PC-3 (cell line): ENCODE results near the gene DXO. TPM values are rescaled to one million over a fixed set of nuclear protein-coding genes. Genes with fewer than 3 reads are reported as not detected.
A peak's percentile ranks its signal among the peaks of the same experiment; 100 is the strongest.
"Not testable (repeated sequence)": the region's sequence is repeated elsewhere in the genome, so short reads cannot be mapped to it uniquely, and the experiment has no call there.

Source experiments
- ATAC-seq: fragments of 200-7000 bp; cut with Tn5 transposase; 2 replicates; pipeline ENCODE4 v1.9.1; 2020; ENCODE audit warnings: mild to moderate bottlenecking, moderate library complexity
- BruUV-seq: library from RNA; stranded (reverse); fragments of 400-500 nt; replicated peaks from 2 replicates; lab custom pipeline; 2021; lab: Mats Ljungman, UMichigan
- CTCF ChIA-PET: fragments of 300-600 bp; sonication (Branson Sonifier 250); formaldehyde crosslinking; loops from one replicate; lab custom pipeline; 2022; ENCODE audit warnings: antibody characterized with exemption; lab: Charles Lee
- POLR2A ChIA-PET: fragments of 300-600 bp; sonication (Branson Sonifier 250); formaldehyde crosslinking; loops from one replicate; lab custom pipeline; 2022; ENCODE audit warnings: antibody characterized with exemption; ENCODE audit not compliant: unreplicated experiment; lab: Charles Lee
- DNase-seq: peaks from one replicate; pipeline ENCODE4 v3.0.0-alpha.2; 2015
- H2AFZ ChIP-seq: fragments of 300-600 bp; sonication (generic); 2 replicates; pipeline ENCODE4 v1.6.0; 2016; ENCODE audit warnings: antibody characterized with exemption, low read length
- H3F3A ChIP-seq: fragments of 300-600 bp; sonication (generic); one replicate; pipeline ENCODE4 v1.6.0; 2017; ENCODE audit warnings: antibody characterized with exemption, low read length, control low read depth, mild to moderate bottlenecking; ENCODE audit not compliant: unreplicated experiment
- H3K27ac ChIP-seq: fragments of 300-600 bp; sonication (generic); 2 replicates; pipeline ENCODE4 v1.5.1; 2016; ENCODE audit warnings: mild to moderate bottlenecking, low read length
- H3K27me3 ChIP-seq: fragments of 300-600 bp; sonication (generic); 2 replicates; pipeline ENCODE4 v1.6.1; 2016; ENCODE audit warnings: low read length, mixed read lengths
- H3K36me3 ChIP-seq: fragments of 300-600 bp; sonication (generic); 2 replicates; pipeline ENCODE4 v1.6.1; 2016; ENCODE audit warnings: low read depth, mixed run types, low read length, mixed read lengths
- H3K4me1 ChIP-seq: fragments of 300-600 bp; sonication (generic); 2 replicates; pipeline ENCODE4 v1.5.1; 2016; ENCODE audit warnings: low read length; ENCODE audit not compliant: insufficient read depth
- H3K4me2 ChIP-seq: fragments of 300-600 bp; sonication (generic); 2 replicates; pipeline ENCODE4 v1.6.0; 2016; ENCODE audit warnings: low read length
- H3K4me3 ChIP-seq: fragments of 300-600 bp; sonication (generic); 2 replicates; pipeline ENCODE4 v1.5.1; 2016; ENCODE audit warnings: mild to moderate bottlenecking, low read length, mixed read lengths
- H3K79me2 ChIP-seq: fragments of 300-600 bp; sonication (generic); 2 replicates; pipeline ENCODE4 v1.6.1; 2017; ENCODE audit warnings: low read length, mixed read lengths
- H3K9ac ChIP-seq: fragments of 300-600 bp; sonication (generic); 2 replicates; pipeline ENCODE4 v1.6.0; 2016; ENCODE audit warnings: mild to moderate bottlenecking, low read length
- H3K9me2 ChIP-seq: fragments of 300-600 bp; sonication (generic); replicated peaks from 2 replicates; pipeline ENCODE4 v1.6.1; 2016; ENCODE audit warnings: mixed run types, low read length, mixed read lengths
- H3K9me3 ChIP-seq: fragments of 300-600 bp; sonication (generic); 2 replicates; pipeline ENCODE4 v1.6.1; 2016; ENCODE audit warnings: low read length, mixed read lengths
- H4K20me1 ChIP-seq: fragments of 300-600 bp; sonication (generic); 2 replicates; pipeline ENCODE4 v1.6.1; 2016; ENCODE audit warnings: low read length, mixed read lengths
- intact Hi-C: fragments of 100-400 bp; cut with micrococcal nuclease; formaldehyde crosslinking; loops from 2 replicates; pipeline ENCODE4 v1.9.0; 2023
- total RNA-seq: library from RNA; depleted of rRNA; stranded (reverse); fragments of >200 nt; gene quantifications from 2 replicates; pipeline ENCODE4 v1.2.3, GENCODE V29; 2014

Gene DXO
- total RNA-seq, 1 experiment from 2014 or later: 27.1 TPM

DNA sequence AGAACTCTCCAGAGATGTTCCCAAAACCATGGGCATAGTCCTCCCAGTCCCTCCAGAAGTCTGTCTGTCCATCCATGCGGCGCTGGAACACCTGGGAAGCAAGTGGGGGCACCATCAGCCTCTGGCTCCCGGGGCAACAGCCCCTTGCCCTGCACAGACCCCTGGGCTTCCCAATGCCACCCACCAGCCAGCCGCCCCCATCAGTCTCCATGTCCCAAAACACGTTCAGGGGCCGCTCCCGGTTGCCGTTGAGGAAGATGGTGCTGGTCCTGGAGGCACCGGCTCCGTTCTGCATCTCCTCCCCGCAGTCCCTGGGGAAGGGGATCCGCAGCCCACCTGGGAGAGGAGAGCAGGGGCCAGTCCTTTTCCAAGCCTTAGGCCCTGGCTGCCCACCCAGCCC is 37.6 kb upstream of the DXO start:
- H3K27me3 ChIP-seq, H3K9me2 ChIP-seq, H3K9ac ChIP-seq, H3K4me2 ChIP-seq, H3K27ac ChIP-seq, POLR2A ChIA-PET, DNase-seq, BruUV-seq, H3K9me3 ChIP-seq, H3K36me3 ChIP-seq, H2AFZ ChIP-seq, intact Hi-C loops, H3F3A ChIP-seq, H4K20me1 ChIP-seq, CTCF ChIA-PET, ATAC-seq, H3K4me1 ChIP-seq, H3K4me3 ChIP-seq, H3K79me2 ChIP-seq: not testable (repeated sequence)

DNA sequence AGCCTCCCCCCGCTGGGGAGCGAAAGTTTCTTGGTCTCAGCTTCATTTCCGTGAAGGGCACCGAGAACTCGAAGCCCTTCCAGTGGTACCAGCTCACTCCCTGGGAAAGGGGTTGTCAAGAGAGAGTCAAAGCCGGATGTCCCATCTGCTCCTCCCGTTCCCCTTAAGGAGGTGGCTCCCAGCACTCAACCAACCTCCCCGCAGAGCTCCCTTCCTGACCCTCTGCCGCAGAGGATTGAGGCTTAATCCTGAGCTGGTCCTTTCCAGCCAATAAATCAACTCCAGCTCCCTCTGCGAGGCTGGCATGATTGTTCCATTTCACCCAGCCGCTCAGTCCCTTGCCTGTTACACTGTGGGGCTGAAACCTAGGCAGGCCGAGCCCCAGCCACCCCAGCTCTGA is 36.7 kb upstream of the DXO start:
- H3K9ac ChIP-seq, H3K4me2 ChIP-seq, H3K36me3 ChIP-seq, H4K20me1 ChIP-seq, BruUV-seq, H3K27me3 ChIP-seq, intact Hi-C loops, H3K27ac ChIP-seq, H3K4me1 ChIP-seq, ATAC-seq, POLR2A ChIA-PET, H3F3A ChIP-seq, H3K4me3 ChIP-seq, H3K9me3 ChIP-seq, H2AFZ ChIP-seq, H3K9me2 ChIP-seq, DNase-seq, H3K79me2 ChIP-seq, CTCF ChIA-PET: not testable (repeated sequence)

DNA sequence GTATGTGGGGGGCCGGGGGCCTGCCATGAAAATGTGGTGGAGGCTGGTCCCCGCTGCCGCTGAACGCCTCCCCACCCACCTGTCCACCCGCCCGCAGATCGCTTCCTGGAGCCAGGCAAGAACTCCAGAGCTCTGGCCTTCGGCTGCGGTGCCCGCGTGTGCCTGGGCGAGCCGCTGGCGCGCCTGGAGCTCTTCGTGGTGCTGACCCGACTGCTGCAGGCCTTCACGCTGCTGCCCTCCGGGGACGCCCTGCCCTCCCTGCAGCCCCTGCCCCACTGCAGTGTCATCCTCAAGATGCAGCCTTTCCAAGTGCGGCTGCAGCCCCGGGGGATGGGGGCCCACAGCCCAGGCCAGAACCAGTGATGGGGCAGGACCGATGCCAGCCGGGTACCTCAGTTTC is 36.1 kb upstream of the DXO start:
- H3K27me3 ChIP-seq, H3K36me3 ChIP-seq, intact Hi-C loops, H3K4me1 ChIP-seq, H3K9me2 ChIP-seq, H2AFZ ChIP-seq, H3K79me2 ChIP-seq, H3K4me3 ChIP-seq, BruUV-seq, H3K9ac ChIP-seq, H3F3A ChIP-seq, CTCF ChIA-PET, H4K20me1 ChIP-seq, ATAC-seq, DNase-seq, H3K4me2 ChIP-seq, H3K27ac ChIP-seq, POLR2A ChIA-PET, H3K9me3 ChIP-seq: not testable (repeated sequence)

DNA sequence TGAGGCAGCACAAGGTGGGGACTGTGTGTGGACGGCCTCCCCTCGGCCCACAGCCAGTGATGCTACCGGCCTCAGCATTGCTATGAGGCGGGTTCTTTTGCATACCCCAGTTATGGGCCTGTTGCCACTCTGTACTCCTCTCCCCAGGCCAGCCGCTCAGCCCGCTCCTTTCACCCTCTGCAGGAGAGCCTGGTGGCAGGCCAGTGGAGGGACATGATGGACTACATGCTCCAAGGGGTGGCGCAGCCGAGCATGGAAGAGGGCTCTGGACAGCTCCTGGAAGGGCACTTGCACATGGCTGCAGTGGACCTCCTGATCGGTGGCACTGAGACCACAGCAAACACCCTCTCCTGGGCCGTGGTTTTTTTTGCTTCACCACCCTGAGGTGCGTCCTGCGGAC is 35.1 kb upstream of the DXO start:
- H3K27me3 ChIP-seq, H3K9me3 ChIP-seq, intact Hi-C loops, H3K36me3 ChIP-seq, POLR2A ChIA-PET, H3K79me2 ChIP-seq, H4K20me1 ChIP-seq, H3K4me3 ChIP-seq, ATAC-seq, BruUV-seq, H3K27ac ChIP-seq, DNase-seq, H3K9ac ChIP-seq, CTCF ChIA-PET, H3F3A ChIP-seq, H3K4me1 ChIP-seq, H3K4me2 ChIP-seq, H2AFZ ChIP-seq, H3K9me2 ChIP-seq: not testable (repeated sequence)

DNA sequence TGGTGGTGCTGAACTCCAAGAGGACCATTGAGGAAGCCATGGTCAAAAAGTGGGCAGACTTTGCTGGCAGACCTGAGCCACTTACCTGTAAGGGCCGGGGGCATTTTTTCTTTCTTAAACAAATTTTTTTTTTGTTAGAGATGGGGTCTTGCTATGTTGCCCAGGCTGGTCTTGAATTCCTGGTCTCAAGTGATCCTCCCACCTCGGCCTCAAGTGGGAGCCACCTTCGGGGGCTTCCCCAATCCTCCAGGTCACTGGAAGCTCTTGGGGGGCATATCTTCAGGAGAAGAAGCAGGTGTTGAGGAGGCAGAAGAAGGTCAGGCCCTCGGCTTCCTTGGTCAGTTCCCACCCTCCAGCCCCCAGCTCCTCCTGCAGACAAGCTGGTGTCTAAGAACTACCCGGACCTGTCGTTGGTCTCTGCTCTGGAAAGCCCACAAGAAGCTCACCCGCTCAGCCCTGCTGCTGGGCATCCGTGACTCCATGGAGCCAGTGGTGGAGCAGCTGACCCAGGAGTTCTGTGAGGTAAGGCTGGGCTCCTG is 34.1 kb upstream of the DXO start:
- H3K4me3 ChIP-seq, H4K20me1 ChIP-seq, H3K36me3 ChIP-seq, H3K9ac ChIP-seq, H2AFZ ChIP-seq, intact Hi-C loops, CTCF ChIA-PET, H3K4me1 ChIP-seq, POLR2A ChIA-PET, H3K27ac ChIP-seq, H3K27me3 ChIP-seq, H3K9me2 ChIP-seq, BruUV-seq, H3K9me3 ChIP-seq, ATAC-seq, H3F3A ChIP-seq, H3K79me2 ChIP-seq, DNase-seq, H3K4me2 ChIP-seq: not testable (repeated sequence)

DNA sequence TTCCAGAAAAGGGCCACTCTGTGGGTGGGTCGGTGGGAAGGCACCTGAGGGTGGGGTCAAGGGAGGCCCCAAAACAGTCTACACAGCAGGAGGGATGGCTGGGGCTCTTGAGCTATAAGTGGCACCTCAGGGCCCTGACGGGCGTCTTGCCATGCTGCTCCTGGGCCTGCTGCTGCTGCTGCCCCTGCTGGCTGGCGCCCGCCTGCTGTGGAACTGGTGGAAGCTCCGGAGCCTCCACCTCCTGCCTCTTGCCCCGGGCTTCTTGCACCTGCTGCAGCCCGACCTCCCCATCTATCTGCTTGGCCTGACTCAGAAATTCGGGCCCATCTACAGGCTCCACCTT is 33.6 kb upstream of the DXO start:
- H3K9me3 ChIP-seq, H3K36me3 ChIP-seq, H3K4me3 ChIP-seq, H3K79me2 ChIP-seq, H3K4me1 ChIP-seq, H3K27me3 ChIP-seq, H3F3A ChIP-seq, intact Hi-C loops, DNase-seq, H4K20me1 ChIP-seq, BruUV-seq, H3K27ac ChIP-seq, H3K4me2 ChIP-seq, ATAC-seq, CTCF ChIA-PET, H3K9me2 ChIP-seq, POLR2A ChIA-PET, H3K9ac ChIP-seq, H2AFZ ChIP-seq: not testable (repeated sequence)

DNA sequence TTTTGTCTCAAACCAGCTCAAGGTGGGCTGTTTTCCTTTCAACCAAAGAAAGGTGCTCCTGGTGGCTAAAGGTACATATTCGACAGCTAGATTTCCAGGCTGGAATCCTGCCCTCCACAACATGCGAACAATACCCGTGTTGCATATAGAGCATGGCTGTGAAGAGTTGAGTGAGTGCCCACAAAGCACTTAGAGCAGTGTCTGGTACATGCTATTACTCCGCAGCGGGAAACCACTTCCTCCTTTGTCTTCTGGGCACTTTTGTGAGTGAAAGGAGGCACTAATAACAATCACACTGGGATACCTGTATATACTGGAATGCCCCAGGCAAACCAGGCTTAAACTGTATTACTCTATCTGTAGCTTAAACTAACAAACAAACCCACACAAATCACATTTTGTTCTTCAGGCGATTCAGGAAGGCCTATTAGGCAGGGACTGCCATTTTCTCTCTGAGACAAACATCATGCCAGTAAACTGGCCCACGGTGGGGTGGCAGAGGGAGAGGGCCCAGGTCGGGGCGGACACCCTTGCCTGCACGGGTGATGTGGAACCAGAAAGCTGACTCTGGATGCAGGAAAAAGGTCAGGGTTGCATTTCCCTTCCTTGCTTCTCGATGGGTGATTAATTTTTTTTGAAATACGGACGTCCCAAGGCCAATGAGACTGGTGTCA is 33.1 kb upstream of the DXO start:
- BruUV-seq, H4K20me1 ChIP-seq, DNase-seq, H3K36me3 ChIP-seq, H3K27ac ChIP-seq, H3K4me3 ChIP-seq, H3K79me2 ChIP-seq, H3K9me3 ChIP-seq, intact Hi-C loops, CTCF ChIA-PET, H3K27me3 ChIP-seq, H3F3A ChIP-seq, H3K4me2 ChIP-seq, H3K9me2 ChIP-seq, POLR2A ChIA-PET, H3K4me1 ChIP-seq, H3K9ac ChIP-seq, H2AFZ ChIP-seq: not testable (repeated sequence)
- ATAC-seq: peak; percentile 41
